H1 (cell line): Measurements from ENCODE around the gene SPI1. TPM values are rescaled to one million over a fixed set of nuclear protein-coding genes. Genes with fewer than 3 reads are reported as not detected.

Source experiments
- ATF2 ChIP-seq: IDR thresholded peaks from 2 replicates; pipeline ENCODE4 v1.6.1; 2012; ENCODE audit warnings: low read length, inconsistent platforms
- NANOG ChIP-seq: IDR thresholded peaks from 2 replicates; pipeline ENCODE4 v1.6.1; 2011; ENCODE audit warnings: low read length, low read depth, mild to moderate bottlenecking, inconsistent platforms; ENCODE audit not compliant: insufficient read depth, poor library complexity, severe bottlenecking
- RNF2 ChIP-seq: fragments of 200-900, 300-1000 bp; sonication (generic); IDR thresholded peaks from 2 replicates; pipeline ENCODE4 v1.7.1; 2016; ENCODE audit warnings: borderline replicate concordance, low read depth, mild to moderate bottlenecking, antibody characterized with exemption, low read length; ENCODE audit not compliant: poor library complexity, severe bottlenecking; ENCODE audit errors: missing control alignments
- polyA plus RNA-seq, 7 experiments: library from polyadenylated mRNA; depleted of rRNA in 3 of 7; stranded (reverse) in 5 of 7; unstranded in 2 of 7; fragments of >200 nt in 5 of 7; fragments of 200-250 nt in 2 of 7; gene quantifications; 1 replicate in 5 of 7; 2 replicates in 1 of 7; 4 replicates in 1 of 7; pipeline versions ENCODE4 v1.2.1 to v1.2.3, GENCODE V29; 2011 to 2013; ENCODE audit warnings: missing spikeins in 2 of 7, mixed read lengths in 2 of 7
- total RNA-seq: library from RNA; stranded (reverse); fragmentation: NEBNext Ultra II Directional; extraction: Animal tissue kit (Norgen Biotek cat#: 25700); gene quantifications from 2 replicates; pipeline ENCODE4 v1.2.1, GENCODE V29; 2021

The SPI1 gene
- total and polyA plus RNA-seq, 2 of the 8 experiments (the other 6 are each of a cell fraction or from before 2014, with no cell fraction given) = 0.12 TPM; not detected in 1

- TF ChIP-seq NANOG (no peak), ATF2 (no peak), RNF2 (no peak)
Measured at GRCh38 chr11:47332303-47332711, 46.0 kb downstream of the SPI1 start (continued).
